Measurements from ENCODE around the gene MAP1LC3B2.
"Not testable (repeated sequence)": the region's sequence is repeated elsewhere in the genome, so short reads cannot be mapped to it uniquely, and the experiment has no call there.

The MAP1LC3B2 gene

GRCh38 chr12:116573776-116574175 is 14.6 kb downstream of the MAP1LC3B2 start:
- H3K4me3 ChIP-seq (ENCODE audit: low read depth in 1 of 2, low read length in 1 of 2) = no peak overlapping the region
- H3K36me3 ChIP-seq = no peaks in the 10 kb centered on the region
- TF ChIP-seq CTCF (IDR thresholded peaks at IDR 0.05) = no peak

GRCh38 chr12:116575754-116576153 is 16.6 kb downstream of the MAP1LC3B2 start:
- not testable (repeated sequence) for H3K9me3 ChIP-seq; H3K27me3 ChIP-seq; H3K36me3 ChIP-seq; H3K4me1 ChIP-seq (ENCODE audit: control insufficient read depth in 1 of 2, insufficient read depth in 1 of 2, low read depth in 1 of 2, low read length in 1 of 2); H3K27ac ChIP-seq; H3K4me3 ChIP-seq (ENCODE audit: low read depth in 1 of 2, low read length in 1 of 2)

More at GRCh38 chr12:116573776-116574175, 14.6 kb downstream of the MAP1LC3B2 start:
- no peaks in the 10 kb centered on the region for H3K27me3 ChIP-seq
- H3K4me1 ChIP-seq (ENCODE audit: control insufficient read depth in 1 of 2, insufficient read depth in 1 of 2, low read depth in 1 of 2, low read length in 1 of 2) = no peaks in the 10 kb centered on the region
- H3K9me3 ChIP-seq = no peaks in the 10 kb centered on the region
- H3K27ac ChIP-seq = no peak overlapping the region

GRCh38 chr12:116577154-116577561 is 18.0 kb downstream of the MAP1LC3B2 start:
- H3K27me3 ChIP-seq = no peaks in the 10 kb centered on the region
- no peak overlapping the region for H3K4me3 ChIP-seq (ENCODE audit: low read depth in 1 of 2, low read length in 1 of 2)
- H3K27ac ChIP-seq = no peak overlapping the region
- no peaks in the 10 kb centered on the region for H3K9me3 ChIP-seq
- no peak for TF ChIP-seq CTCF (IDR thresholded peaks at IDR 0.05)
- H3K36me3 ChIP-seq = no peaks in the 10 kb centered on the region
- H3K4me1 ChIP-seq (ENCODE audit: control insufficient read depth in 1 of 2, insufficient read depth in 1 of 2, low read depth in 1 of 2, low read length in 1 of 2) = no peaks in the 10 kb centered on the region

GRCh38 chr12:116578051-116578450 is 18.9 kb downstream of the MAP1LC3B2 start:
- no peak for TF ChIP-seq CTCF (IDR thresholded peaks at IDR 0.05)
- H3K27me3 ChIP-seq = no peaks in the 10 kb centered on the region

GRCh38 chr12:116582610-116583009 is 23.4 kb downstream of the MAP1LC3B2 start:
- Histone ChIP-seq H3K4me1 (ENCODE audit: control insufficient read depth in 1 of 2, insufficient read depth in 1 of 2, low read depth in 1 of 2, low read length in 1 of 2) (no peaks in the 10 kb centered on the region), H3K9me3 (no peaks in the 10 kb centered on the region), H3K36me3 (no peaks in the 10 kb centered on the region), H3K27ac (no peak overlapping the region), H3K27me3 (no peaks in the 10 kb centered on the region), H3K4me3 (ENCODE audit: low read depth in 1 of 2, low read length in 1 of 2) (no peak overlapping the region)
- no peak for TF ChIP-seq CTCF (IDR thresholded peaks at IDR 0.05)

More at GRCh38 chr12:116578051-116578450, 18.9 kb downstream of the MAP1LC3B2 start:
- H3K27ac ChIP-seq = no peak overlapping the region
- H3K36me3 ChIP-seq = no peaks in the 10 kb centered on the region
- H3K4me3 ChIP-seq (ENCODE audit: low read depth in 1 of 2, low read length in 1 of 2) = no peak overlapping the region
- H3K4me1 ChIP-seq (ENCODE audit: control insufficient read depth in 1 of 2, insufficient read depth in 1 of 2, low read depth in 1 of 2, low read length in 1 of 2) = no peaks in the 10 kb centered on the region
- H3K9me3 ChIP-seq = no peaks in the 10 kb centered on the region

GRCh38 chr12:116583129-116583694 is 24.0 kb downstream of the MAP1LC3B2 start:
- Histone ChIP-seq H3K9me3 (no peaks in the 10 kb centered on the region), H3K27ac (no peak overlapping the region), H3K4me1 (ENCODE audit: control insufficient read depth in 1 of 2, insufficient read depth in 1 of 2, low read depth in 1 of 2, low read length in 1 of 2) (no peaks in the 10 kb centered on the region), H3K36me3 (no peaks in the 10 kb centered on the region), H3K4me3 (ENCODE audit: low read depth in 1 of 2, low read length in 1 of 2) (no peak overlapping the region), H3K27me3 (no peaks in the 10 kb centered on the region)
- TF ChIP-seq CTCF (IDR thresholded peaks at IDR 0.05) = no peak
